IPS-NIHi7 (cell line): ENCODE data around the gene ASIC4.
A peak's percentile ranks its signal among the peaks of the same experiment; 100 is the strongest.

ENCODE experiments used
- DNase-seq: peaks from one replicate; pipeline ENCODE4 v3.0.0; 2012; ENCODE audit warnings: mixed read lengths; ENCODE audit errors: extremely low spot score

The ASIC4 gene

DNA sequence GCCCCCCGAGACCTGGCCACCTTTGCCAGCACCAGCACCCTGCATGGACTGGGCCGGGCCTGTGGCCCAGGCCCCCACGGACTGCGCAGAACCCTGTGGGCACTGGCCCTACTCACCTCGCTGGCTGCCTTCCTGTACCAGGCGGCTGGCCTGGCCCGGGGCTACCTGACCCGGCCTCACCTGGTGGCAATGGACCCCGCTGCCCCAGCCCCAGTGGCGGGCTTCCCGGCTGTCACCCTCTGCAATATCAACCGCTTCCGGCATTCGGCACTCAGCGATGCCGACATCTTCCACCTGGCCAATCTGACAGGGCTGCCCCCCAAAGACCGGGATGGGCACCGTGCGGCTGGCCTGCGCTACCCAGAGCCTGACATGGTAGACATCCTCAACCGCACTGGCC is 554 bp downstream of the ASIC4 start:
- DNase-seq: no peak

DNA sequence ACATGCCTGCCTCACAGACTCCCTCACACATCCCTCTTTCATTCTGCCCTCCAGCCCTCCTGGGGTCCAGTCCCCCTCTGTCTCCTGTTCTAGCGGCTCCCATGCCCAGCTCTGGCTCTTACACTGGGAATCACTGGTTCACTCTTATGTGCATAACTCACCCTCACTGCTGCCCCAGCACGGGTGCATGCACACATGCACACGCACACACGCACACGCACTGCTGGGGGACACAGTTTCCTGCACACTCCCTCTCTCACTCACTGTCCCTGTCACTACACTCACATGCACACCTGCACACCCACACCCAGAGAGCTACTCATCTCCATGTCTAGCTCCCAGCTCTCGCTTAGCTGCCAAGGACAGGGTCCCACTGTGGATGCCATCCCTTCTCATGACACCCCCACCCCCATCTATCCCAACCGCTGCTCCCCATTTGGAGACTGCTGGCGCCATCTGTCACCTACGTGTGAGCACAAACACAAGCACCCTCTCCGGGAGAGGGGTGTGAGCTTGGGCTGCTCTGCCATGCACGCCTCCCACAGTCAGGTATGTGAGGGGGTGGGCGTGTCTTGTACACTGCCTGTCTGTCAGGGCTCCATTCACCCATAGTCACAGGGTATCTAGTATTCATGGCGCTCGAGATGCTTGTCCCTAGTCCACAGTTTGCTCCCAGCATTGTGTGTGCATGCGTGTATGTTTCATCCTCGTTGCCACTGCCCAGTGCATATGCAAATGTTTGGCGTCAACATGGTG is 1.8 kb downstream of the ASIC4 start:
- DNase-seq: no peak

DNA sequence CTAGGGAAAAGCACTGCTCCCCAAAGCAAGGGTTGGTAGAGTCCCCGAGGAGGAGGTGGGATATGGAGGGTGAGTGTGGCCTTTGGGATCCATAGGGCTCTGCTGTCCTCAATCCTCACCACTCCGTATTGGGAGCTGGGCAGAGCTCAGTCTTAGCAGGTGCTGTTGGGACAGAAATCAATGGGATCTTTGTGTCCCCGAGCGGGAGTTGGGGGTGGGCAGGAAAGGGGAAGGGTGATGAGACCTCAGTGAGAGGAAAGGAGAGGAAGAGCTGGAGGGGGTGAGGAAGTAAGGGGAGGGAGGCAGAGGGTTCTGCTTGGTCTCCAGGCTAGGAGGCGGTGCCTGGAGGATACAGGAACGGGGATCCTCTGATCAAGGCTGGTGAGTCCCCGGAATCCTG is 2.6 kb downstream of the ASIC4 start:
- DNase-seq: no peak

DNA sequence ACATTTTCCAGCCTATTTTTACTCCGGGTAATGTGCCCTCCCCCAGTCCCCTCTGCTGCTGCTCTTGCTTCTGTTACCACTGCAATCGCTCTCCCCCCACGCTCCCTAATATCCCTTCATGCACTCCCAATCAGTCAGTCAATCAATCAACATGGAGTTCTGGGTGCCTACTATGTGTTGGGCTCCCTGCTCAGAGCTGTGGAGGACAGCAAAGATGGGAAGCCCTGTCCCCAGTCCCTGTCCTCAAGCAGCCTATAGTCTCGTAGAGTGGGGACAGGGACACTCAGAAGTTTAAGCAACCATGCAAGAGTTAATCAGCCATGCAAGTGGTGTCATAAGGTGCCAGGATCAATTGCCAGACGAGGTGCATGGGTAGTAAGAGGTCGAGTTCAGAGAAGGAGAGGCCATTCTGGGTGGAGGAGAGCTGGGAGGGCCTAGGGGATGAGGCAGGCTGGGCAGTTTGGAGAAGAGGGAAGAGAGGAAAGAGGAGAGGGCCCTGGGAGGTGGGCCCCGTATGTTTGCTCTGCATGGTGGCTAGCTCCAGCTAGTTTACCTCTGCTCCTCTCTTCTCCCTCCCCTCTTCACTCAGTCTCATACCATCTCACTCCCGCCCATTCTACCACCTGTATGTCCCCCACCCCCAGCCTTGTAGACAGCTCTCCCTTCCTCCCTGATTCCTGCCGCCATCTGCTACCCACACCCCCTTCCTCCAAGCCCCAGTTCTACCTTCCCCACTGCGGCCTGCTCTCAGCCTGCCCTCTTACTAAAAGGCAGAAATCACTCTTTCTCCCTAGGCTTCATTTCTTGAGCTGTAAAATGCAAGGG is 3.9 kb downstream of the ASIC4 start:
- no peak for DNase-seq

DNA sequence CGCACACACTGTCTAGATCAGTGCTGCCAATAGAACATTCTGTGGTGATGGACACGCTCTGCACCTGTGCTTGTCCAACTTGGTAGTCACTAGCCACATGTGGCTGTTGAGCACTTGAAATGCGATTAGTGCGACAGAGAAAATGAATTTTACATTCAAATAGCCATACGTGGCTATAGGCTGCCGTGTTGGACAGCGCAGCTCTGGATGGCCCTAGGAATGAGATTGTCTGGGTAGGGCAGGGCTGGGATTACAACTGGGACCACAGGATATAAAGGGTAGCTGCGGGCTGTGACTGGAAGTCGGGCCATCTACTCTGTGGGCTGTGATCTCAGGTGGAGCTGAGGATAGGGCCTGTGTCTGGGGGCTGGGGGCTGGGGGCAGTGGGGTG is 5.2 kb downstream of the ASIC4 start:
- DNase-seq: no peak

DNA sequence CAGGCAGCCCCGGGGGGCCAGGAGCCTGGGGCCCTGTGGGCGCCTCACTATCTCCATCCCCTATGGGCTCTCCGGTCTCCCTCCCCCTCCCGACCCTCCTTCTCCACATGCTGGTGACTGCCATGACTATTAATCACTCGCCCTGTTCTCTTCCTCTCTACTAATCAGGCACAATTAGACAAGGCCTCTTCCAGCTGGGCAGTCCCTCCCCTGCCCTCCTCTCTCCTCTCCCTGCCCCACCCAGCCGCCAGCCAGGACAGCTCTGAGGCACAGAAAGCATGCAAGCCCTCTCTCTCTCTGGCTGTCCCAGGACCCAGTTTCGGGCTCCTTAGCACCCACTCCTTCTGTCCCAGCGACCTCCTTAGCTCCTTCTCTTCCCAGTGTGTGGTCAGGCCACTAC is 5.8 kb downstream of the ASIC4 start:
- no peak for DNase-seq

DNA sequence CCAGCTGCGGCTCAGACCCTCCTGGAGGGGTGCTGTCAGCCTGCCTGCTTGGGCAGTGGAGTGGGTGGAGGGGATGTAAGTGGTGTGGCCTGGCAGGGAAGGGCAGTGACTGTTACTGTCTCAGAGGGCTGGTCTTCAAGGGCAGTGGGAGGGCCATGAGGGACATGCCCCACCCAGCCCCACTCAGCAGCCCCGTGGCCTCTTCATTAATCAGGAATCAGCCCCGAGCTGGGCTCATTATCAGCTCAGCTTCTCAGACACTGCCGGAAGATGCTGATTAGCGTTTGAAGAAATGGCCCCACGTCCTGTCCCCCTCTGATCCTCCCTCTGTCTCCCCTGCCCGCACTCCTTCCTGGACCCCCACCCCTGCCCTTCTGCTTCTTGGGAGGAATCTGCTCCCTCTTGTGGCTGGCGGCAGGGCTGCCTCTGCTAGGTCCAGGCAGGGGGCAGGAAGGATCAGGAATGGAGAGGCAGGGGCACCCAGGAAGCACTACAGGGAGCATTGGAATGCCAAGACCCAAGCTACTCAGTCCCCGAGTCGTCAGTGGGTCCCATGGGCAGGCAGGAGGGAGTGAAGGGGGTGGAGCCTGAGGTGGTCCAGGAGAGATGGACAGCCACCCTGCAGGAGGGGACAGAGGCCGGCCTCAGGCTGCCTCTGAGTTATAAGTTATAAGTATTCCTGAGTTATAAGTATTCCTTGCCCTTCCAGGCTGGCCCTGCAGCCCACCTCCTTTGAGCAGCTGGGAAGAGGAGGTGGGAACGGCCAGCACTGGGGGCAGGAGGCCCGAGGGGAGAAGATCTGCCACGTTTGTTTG is 7.0 kb downstream of the ASIC4 start:
- DNase-seq: peak; percentile 90

DNA sequence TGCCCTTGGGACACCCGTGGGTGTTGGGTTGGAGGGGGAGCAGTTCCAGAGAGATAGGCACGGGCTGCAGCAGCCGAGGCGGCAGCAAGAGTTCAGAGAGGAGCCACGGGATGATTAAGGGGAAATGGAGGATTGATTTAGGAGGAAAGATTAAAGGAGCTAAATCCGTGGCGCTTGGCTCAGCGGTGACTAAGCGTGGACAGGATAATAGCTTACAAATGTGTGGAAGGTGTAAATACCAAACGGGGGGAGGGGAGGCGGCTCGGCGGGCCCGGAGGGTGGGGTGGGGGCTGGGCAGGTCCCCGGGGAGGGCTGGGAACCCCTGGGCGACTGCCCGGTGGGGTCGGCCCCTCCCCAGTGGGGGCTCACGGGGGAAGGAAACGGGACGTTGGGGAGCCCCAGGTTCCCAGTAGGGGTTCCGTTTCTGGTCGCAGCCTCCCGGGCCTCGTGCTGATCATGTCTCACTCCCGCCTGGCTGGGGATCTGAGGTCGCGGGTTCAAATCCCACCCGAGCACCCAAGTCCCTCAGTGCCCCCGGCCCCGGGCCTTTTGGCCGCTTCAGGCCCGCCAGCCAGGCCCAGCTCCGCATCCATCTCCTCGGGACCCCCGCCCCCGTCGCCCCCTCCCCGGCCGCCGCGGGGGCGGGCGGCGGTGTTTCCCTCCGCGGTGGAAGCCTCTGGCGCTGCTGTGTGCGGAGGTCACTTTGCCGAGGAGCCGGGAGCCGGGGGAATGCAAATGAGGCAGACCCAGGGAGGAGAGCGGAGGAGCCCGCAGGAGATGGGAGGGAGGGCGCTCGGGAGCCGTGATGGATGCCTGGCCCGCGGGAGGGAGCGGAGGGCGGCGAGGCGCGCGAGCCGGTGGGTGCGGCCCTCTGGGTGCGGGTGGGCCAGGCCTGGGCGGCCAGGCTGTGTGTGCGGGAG is 8.1 kb downstream of the ASIC4 start:
- peak; percentile 81 for DNase-seq

DNA sequence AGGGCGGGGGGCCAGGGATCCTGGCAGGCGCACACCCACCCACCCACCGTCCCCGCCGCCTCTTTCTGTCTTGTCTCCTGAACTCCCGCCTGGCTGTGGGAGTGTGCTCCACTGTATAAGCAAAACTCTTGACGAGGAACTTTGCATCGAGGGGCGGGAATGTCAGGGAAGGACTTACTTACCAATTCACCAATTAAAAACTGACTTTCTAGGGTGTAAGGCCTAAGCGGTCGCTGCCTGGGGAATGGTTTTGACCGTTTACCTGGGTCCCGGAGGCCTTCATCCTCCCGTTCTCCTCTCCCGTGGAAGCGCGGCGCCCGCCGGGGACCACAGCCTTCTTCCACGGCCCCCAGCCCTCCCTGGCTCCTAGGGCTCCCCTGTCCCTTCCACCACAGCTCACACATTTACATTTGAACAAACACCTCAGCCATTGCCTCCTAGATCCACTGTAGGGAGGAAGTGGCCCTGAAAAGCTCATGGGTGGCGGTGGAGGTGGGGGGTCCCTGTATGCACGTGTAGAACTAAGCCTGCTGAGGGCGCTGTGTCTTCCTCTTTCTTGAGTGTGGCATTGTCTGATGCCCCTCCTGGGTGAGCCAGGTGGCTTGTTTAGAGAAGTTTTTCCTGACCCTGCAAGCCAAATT is 8.9 kb downstream of the ASIC4 start:
- DNase-seq: peak; percentile 51

DNA sequence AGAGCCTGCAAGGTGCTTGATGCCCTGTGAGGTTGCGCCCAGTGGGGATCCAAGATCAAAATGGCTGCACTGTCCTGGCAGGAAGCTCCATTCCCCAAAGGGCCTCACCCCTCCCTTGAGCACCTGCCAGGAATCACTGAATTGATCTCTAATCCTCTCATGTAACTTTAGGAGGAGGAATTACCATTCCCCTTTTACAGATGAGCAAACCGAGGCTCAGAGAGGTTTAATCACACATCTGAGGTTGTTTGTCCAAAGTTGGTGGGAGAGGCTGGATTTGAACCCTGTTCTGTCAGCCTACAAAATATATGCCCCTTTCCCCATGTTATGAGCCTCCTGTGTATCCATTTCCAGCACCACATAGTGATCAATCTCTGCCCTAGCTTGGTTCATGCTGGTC is 10.5 kb downstream of the ASIC4 start:
- DNase-seq: no peak

DNA sequence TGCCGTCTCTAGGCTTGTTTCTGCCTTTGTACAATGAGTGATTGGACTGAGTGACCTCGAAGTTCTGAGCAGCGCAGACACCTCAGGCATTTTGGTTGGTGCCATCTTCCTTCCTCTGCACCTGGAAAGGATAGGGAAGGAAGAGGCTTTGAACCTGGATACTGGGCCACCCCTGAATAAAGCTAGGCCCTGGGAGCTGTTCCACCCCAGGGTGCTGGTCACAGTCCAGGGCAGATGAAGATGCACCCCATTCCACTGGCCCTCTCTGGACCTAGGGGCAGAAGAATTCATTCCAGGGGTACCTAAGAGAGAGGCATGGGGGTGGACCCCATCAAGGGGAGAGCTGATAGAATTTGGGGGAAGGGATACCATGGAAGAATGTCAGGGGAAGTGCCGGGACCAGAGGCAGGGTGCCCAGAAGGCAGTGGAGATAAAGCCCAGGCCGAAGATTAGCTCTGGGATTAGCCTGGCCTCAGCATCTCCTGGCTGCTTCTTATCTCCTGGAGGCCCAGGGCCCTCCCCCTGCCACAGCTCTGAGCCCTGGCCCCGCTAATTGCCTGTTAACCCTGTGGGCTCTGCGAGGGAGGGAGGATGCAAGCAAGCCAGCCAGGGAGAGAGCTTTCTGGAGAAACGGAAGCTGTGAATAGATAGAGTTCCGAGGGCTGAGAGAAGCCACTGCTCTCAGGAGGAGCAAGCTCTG is 11.4 kb downstream of the ASIC4 start:
- DNase-seq: peak; percentile 50

DNA sequence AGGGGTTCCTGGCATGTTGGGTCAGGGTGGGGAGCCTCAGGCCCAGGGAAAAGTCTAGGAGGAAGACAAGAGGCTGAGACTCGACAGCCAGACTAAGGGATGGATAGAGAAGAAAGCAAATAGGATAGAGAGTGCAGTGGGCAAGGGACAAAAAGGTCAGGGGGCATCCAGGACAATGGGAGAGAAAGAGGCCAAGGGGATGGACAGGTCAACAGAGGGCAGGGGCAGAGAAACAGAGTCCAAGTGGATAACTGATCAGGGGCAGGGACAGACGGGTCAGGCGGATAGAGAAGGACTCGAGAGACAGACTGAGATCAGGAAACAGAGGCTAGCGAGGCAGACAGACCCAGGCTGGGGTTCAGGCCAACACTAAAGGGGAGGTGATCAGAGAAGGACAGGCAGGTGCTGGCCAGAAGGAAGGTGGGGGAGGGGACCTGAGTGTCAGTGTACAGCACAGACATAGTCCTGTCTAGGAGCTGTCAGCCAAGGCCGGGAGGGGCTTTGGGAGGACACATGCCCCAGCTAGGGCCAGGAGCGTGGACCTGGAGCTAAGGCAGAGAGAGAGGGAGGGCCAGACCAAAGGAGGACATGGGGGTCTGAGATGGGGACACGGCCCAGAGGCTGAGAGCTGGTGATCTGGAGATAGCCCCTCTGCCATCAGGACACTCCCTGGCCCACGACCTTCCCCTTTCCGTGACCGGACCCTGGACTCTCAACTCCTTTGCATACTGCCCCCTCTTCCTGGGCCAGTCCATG is 12.2 kb downstream of the ASIC4 start:
- DNase-seq: no peak

DNA sequence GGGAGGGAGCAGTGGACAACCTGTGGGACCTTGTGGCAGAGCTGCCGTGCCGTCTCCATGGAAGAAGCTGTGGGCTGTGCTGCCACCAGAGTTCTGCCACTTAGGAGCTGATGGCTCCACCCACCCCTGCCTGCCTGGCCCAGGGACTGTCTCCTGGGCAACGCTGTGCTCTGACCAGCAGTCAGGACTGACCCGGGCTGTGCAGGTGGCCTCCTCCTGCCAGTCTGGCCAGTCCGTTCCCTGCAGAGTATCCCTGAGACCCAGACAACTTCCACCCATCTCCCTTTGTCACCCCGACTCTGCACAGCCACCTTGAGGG is 12.8 kb downstream of the ASIC4 start:
- DNase-seq: no peak

DNA sequence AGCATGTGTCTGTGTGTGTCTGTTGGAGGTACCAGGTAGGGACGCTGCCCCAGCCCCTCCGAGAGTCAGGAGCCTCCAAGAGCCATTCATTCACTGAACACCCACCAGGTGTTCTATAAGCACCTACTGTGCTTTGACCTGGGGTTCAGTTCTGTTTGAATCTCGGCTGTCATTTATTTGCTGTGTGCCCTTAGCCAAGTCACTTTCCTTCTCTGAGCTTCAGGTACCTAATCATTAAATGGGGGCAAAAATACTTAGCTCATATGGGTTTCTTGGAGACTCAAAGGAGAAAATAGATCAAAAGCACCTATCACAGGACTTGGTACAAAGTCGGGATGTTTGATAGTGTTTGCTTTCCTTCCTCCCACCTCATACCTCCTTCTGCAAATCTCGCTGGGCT is 13.2 kb downstream of the ASIC4 start:
- no peak for DNase-seq

DNA sequence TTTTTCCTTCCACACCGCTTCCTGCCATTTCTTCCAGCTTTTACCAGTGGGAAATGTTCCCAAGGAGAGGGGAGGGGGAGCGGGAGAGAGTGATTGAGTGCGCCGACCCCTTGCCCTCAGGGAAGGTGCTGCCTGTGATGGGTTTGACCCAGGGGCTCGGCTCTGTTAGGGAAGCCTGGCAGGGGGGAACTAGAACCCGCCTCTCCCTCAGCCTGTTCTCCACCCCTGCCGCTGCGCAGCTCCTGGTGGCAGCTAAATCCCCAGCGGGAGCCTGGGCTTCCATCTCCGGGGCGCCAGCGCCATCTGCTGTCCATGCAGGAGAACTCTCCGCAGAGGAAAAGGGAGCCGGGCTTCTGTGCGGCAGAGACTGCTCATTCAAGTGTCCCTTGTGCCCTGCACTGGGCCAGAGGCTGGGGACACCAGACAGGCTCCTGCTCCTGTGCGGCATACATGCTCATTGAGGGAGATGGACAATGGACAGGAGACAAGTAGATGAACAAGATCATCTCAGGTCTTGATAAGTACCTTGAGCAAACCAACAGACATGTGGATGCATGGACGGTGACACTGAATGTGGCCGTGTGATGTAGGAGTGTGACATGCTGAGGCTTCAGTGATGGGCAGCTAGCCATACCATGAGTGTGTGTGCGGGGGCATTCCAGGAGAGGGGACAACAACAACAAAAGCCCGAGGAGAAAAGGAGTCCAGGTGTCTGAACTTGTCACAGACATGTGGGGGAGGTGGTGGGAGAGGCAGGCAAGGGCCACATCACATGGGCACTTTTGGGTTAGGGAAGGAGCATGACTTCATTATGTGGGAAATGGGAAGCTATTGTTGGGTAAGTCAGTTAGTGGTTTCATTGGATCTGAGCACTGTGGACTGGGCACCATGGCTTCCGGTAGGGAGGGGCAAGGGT is 16.0 kb downstream of the ASIC4 start:
- DNase-seq: peak; percentile 88

DNA sequence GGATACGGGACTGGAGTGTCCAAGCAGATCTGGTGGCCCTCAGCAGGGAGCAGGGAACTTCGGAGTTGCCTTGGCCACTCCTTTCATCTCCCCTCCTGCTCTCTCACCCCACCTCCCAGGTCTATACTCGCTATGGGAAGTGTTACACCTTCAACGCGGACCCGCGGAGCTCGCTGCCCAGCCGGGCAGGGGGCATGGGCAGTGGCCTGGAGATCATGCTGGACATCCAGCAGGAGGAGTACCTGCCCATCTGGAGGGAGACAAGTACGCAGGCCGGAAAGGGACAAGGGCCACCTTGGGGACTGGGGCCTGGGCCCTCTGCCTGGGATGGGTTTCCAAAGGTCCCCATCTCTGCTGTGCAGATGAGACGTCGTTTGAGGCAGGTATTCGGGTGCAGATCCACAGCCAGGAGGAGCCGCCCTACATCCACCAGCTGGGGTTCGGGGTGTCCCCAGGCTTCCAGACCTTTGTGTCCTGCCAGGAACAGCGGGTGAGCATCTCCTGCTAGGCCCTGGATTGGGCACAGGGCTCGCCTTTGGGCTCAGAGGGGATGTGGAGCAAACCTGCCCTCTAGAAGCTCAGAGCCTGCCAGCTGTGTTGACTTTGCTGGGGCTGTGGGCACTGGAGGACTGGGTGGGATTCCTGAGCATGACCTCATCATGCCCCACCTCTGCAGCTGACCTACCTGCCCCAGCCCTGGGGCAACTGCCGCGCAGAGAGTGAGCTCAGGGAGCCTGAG is 17.5 kb downstream of the ASIC4 start:
- no peak for DNase-seq

DNA sequence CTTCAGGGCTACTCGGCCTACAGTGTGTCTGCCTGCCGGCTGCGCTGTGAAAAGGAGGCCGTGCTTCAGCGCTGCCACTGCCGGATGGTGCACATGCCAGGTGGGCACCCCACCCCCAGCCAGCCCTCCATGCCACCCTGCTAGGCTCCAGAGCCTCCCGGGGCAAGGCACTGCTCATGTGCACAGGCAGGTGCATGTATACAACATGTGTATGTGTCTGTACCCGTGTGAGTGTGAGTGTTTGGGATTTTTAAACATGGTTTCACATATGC is 18.0 kb downstream of the ASIC4 start:
- DNase-seq: no peak
